ENCODE data around the gene SLC25A21.

DNA sequence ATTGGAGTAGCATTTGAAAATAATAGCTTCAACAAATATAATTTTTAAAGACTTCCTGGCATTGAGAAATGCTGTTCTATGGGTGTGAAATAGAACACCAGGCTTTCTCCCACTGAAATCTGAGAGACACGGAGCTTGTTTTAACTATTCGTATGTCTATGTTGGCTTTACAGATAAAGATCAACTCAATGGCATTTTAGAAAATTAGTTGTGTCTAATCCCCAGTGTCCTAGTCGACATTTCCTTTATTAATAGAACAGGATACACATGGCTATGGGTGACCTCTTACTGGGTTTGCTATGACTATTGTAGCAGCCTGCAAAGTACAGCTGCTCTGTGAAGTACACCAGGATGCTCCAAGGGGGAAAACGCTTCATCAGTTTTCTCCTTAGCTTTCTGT lies 159.3 kb downstream of the SLC25A21 start:
- TF ChIP-seq, protein P1, sequence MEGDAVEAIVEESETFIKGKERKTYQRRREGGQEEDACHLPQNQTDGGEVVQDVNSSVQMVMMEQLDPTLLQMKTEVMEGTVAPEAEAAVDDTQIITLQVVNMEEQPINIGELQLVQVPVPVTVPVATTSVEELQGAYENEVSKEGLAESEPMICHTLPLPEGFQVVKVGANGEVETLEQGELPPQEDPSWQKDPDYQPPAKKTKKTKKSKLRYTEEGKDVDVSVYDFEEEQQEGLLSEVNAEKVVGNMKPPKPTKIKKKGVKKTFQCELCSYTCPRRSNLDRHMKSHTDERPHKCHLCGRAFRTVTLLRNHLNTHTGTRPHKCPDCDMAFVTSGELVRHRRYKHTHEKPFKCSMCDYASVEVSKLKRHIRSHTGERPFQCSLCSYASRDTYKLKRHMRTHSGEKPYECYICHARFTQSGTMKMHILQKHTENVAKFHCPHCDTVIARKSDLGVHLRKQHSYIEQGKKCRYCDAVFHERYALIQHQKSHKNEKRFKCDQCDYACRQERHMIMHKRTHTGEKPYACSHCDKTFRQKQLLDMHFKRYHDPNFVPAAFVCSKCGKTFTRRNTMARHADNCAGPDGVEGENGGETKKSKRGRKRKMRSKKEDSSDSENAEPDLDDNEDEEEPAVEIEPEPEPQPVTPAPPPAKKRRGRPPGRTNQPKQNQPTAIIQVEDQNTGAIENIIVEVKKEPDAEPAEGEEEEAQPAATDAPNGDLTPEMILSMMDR (IDR thresholded peaks at IDR 0.05; ENCODE audit: low read depth, low read length, poor library complexity, severe bottlenecking): no peak
- no peak for TF ChIP-seq EZH2phosphoT487 (IDR thresholded peaks at IDR 0.05; ENCODE audit: borderline replicate concordance, low read length)

All from DOHH2 (cell line).